22Rv1 (cell line): ENCODE results near the gene ZDHHC1.

Experiments
- ZFX ChIP-seq: fragments of 450-650 bp; IDR thresholded peaks from 2 replicates; pipeline ENCODE4 v1.6.1; 2017; ENCODE audit warnings: antibody characterized with exemption, borderline replicate concordance
- TF ChIP-seq, protein P1 (sequence below): fragments of 450-650 bp; IDR thresholded peaks from 2 replicates; pipeline ENCODE4 v1.5.1; 2017; ENCODE audit warnings: mild to moderate bottlenecking

DNA sequence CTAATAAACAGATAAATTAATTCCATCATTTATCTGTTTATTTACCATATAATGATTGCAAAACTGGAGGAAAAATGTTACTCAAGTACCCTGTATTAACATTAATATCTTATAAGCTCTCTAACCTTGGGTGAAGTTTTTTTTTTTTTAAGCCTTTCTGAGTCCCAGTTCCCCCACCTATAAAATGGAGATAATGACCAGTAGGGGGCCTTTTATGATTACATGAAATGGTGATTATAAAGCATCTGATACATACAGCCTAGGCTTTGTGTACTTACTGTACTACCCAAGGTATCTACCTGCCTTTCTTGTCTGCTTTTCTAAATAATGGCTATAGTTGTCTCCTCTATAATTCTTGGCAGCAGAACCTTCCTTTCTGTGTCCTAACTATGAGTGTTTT is 67.1 kb downstream of the ZDHHC1 start:
- TF ChIP-seq, protein P1, sequence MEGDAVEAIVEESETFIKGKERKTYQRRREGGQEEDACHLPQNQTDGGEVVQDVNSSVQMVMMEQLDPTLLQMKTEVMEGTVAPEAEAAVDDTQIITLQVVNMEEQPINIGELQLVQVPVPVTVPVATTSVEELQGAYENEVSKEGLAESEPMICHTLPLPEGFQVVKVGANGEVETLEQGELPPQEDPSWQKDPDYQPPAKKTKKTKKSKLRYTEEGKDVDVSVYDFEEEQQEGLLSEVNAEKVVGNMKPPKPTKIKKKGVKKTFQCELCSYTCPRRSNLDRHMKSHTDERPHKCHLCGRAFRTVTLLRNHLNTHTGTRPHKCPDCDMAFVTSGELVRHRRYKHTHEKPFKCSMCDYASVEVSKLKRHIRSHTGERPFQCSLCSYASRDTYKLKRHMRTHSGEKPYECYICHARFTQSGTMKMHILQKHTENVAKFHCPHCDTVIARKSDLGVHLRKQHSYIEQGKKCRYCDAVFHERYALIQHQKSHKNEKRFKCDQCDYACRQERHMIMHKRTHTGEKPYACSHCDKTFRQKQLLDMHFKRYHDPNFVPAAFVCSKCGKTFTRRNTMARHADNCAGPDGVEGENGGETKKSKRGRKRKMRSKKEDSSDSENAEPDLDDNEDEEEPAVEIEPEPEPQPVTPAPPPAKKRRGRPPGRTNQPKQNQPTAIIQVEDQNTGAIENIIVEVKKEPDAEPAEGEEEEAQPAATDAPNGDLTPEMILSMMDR: peak; percentile 74
- no peak for TF ChIP-seq ZFX
